Ectodermal cell (in vitro differentiated cells): Measurements from ENCODE around the gene EYA4.
"Not testable (repeated sequence)": the region's sequence is repeated elsewhere in the genome, so short reads cannot be mapped to it uniquely, and the experiment has no call there.

Experiments used
- H3K27ac ChIP-seq: 2 replicates; pipeline ENCODE4 v1.7.0; 2013; ENCODE audit warnings: mild to moderate bottlenecking, low read depth, low read length; ENCODE audit not compliant: insufficient read depth, poor library complexity, severe bottlenecking
- H3K27me3 ChIP-seq: 2 replicates; pipeline ENCODE4 v1.7.0; 2013; ENCODE audit warnings: mild to moderate bottlenecking, low read length; ENCODE audit not compliant: insufficient read depth, control insufficient read depth, poor library complexity, severe bottlenecking
- H3K36me3 ChIP-seq: one replicate; pipeline ENCODE4 v1.7.0; 2013; ENCODE audit warnings: low read length; ENCODE audit not compliant: control insufficient read depth, insufficient read depth
- H3K4me1 ChIP-seq: one replicate; pipeline ENCODE4 v1.7.0; 2013; ENCODE audit warnings: low read length; ENCODE audit not compliant: control insufficient read depth, insufficient read depth
- H3K4me3 ChIP-seq: 2 replicates; pipeline ENCODE4 v1.7.0; 2013; ENCODE audit warnings: low read depth, low read length, control low read depth; ENCODE audit not compliant: insufficient read depth
- H3K9me3 ChIP-seq: 2 replicates; pipeline ENCODE4 v1.7.0; 2013; ENCODE audit warnings: mild to moderate bottlenecking, low read length, moderate library complexity; ENCODE audit not compliant: control insufficient read depth
- WGBS, 2 experiments: methylation state at CpG; one replicate each; pipeline ENCODE4 v1.1.7; 2013; ENCODE audit warnings: missing lambda C conversion rate in 2 of 2; 5-methylcytosine and 5-hydroxymethylcytosine counted together

EYA4 gene

DNA sequence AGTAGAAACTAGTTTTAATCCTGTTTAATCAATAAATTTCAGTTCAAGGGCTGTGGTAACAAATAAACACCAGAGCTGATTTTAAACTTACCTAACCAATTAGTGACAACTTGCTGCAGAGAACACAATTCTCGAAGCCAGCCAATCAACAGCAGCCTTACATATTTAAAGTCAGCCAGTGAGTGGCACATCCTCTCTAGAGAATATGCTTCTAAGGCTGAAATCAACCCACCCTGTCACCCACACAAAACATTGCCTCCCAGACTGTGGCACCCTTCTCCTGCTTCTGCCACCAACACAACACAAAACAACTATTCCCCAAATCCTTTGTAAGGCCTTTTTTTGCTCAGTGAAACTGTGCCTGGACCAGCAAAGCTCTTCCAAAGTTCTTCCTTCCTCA is 306.0 kb downstream of the EYA4 start:
- Histone ChIP-seq H3K9me3 (no peaks in the 10 kb centered on the region), H3K27me3 (no peaks in the 10 kb centered on the region), H3K27ac (no peak overlapping the region), H3K36me3 (no peaks in the 10 kb centered on the region), H3K4me1 (peaks cover 25% of the 10 kb centered on the region), H3K4me3 (no peak overlapping the region)
- 89 to 98% methylated on average over 1 of the region's 1 CpG for WGBS, 2 experiments

DNA sequence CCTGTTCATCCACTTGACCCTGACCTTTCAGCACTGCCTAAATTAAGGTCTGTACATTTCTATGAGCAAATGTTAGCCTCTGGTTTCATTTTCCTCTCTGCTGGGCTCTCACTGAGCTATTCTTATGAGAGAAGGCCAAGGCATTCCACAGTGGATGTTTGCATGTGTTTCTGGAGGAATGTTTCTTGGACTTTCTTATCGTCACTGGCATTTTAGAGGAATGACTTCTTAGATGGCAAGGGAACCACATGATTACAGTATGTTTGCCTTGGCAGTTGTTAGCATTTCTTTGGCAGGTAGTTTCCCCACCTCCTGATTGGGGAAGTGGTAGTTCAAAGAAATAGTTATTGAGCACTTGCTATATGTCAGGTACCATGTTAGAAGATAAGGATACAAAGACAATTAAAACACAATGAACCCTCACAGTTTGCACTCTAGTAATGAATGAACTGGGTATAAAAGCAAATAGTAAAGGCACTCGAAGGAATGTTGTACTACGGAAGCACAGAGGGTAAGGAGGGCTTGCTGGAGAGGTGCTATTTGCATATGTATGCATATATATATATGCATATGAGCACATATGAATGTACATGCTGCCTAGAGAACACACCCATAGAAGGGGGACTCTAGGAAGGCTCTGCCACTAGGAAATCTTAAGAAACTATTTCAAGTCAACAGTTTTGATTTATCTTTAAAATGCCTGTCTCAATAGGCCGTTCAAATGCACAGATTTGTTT is 307.4 kb downstream of the EYA4 start:
- WGBS, 2 experiments = 48 to 55% methylated on average over 2 to 4 of the region's 4 CpGs
- H3K27ac ChIP-seq = no peak overlapping the region

DNA sequence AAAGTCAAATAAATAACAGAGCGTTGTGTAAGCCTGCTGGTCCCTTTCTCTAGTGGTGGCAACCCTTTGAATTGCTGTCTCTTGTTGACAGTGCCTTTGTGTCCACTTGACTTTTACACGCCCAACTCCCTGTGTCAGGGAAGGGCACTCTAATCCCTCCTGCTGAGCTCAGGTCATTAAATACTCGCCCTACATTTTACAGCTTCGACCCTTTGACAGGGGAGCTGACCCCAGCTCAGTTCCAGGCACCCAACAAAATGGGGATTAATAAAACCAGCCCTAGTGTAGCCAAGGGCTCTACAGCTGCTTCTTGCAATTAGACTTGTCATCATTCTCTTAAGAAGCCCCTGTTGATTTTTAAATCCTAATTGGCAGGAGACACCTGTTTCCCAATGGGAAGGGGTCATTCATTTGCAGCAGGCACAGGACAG is 308.2 kb downstream of the EYA4 start:
- no peaks in the 10 kb centered on the region for H3K9me3 ChIP-seq
- H3K27ac ChIP-seq = peak overlapping the region; percentile 76
- H3K4me3 ChIP-seq = no peak overlapping the region
- H3K36me3 ChIP-seq = no peaks in the 10 kb centered on the region
- peaks cover 25% of the 10 kb centered on the region for H3K4me1 ChIP-seq
- H3K27me3 ChIP-seq = no peaks in the 10 kb centered on the region
- WGBS, 2 experiments = 1 to 4% methylated on average over 4 of the region's 4 CpGs

More for the DNA sequence above, 307.4 kb downstream of the EYA4 start:
- H3K27me3 ChIP-seq = no peaks in the 10 kb centered on the region
- no peak overlapping the region for H3K4me3 ChIP-seq
- H3K9me3 ChIP-seq = no peaks in the 10 kb centered on the region
- H3K4me1 ChIP-seq = peaks cover 25% of the 10 kb centered on the region
- H3K36me3 ChIP-seq = no peaks in the 10 kb centered on the region

DNA sequence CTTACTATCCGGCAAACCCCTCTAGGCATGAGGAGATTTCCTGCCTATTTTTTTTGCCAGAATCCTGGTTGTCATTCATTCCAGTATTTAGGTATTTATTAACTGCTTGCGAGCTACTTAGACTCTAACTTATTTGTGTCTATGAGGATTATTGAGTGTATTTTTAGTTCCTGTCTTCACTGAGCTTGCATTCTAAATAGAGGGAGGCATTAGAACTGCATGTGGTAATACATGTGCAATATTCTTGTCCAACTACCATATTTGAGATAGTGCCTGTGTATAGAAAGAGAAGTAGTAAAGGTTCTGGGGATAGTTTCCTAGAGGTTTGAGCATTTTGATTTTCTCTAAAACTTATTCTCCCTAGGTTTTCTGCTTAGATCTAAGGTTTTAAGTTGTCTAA is 308.9 kb downstream of the EYA4 start:
- Histone ChIP-seq H3K4me3 (no peak overlapping the region), H3K27me3 (no peaks in the 10 kb centered on the region), H3K9me3 (no peaks in the 10 kb centered on the region), H3K4me1 (peaks cover 25% of the 10 kb centered on the region), H3K36me3 (no peaks in the 10 kb centered on the region), H3K27ac (peak overlapping the region; percentile 76)
- WGBS, 2 experiments = 63 to 82% methylated on average over 2 of the region's 2 CpGs

DNA sequence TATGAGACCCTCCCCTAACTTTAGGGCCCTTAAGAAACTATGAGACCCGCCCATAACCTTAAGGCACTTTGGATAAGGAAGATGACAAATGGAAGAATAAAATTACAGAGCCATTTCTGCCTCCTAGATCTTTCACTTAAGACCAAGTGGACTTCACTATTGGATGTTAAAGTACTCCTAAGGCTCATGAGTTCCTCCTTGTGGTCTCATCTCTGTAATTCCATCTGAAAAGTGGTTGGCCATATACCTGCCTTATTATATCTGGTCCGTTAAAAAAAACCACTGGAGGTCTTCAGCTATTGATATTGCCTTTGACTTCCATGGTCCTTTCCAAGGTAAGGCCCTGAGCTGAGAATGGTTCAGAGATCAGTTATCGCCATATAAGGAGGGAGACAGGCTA is 310.3 kb downstream of the EYA4 start:
- Histone ChIP-seq H3K9me3 (no peaks in the 10 kb centered on the region), H3K36me3 (no peaks in the 10 kb centered on the region), H3K4me1 (peaks cover 25% of the 10 kb centered on the region), H3K27ac (no peak overlapping the region), H3K4me3 (no peak overlapping the region), H3K27me3 (no peaks in the 10 kb centered on the region)
- 95 to 97% methylated on average over 3 of the region's 3 CpGs for WGBS, 2 experiments

DNA sequence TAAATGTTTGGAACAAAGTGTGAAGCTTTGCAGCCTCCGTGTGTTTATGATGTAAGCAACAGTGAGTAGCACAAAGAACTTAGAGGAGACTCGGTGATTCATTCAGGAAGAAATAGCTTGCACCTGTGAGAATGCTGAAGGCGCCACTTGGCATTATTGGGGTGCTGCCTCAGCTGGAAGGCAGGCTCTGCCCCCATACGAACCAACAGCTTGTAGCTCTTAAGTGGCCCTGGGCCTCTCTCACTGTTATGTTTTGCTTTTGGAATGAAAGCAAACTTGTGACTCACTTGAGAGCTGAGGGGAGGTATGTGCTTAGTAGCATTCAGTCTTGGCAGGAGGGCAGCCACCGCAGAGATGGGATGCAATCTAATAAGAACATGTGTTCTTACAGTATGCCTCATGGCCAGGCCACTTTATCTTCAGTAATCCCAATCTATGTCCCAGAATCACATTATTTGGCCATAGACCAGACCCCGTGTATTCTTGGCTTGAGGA is 310.7 kb downstream of the EYA4 start:
- Histone ChIP-seq H3K27me3 (no peaks in the 10 kb centered on the region), H3K36me3 (no peaks in the 10 kb centered on the region), H3K27ac (no peak overlapping the region), H3K4me3 (no peak overlapping the region), H3K4me1 (peaks cover 25% of the 10 kb centered on the region), H3K9me3 (no peaks in the 10 kb centered on the region)
- 69 to 78% methylated on average over 6 of the region's 6 CpGs for WGBS, 2 experiments

DNA sequence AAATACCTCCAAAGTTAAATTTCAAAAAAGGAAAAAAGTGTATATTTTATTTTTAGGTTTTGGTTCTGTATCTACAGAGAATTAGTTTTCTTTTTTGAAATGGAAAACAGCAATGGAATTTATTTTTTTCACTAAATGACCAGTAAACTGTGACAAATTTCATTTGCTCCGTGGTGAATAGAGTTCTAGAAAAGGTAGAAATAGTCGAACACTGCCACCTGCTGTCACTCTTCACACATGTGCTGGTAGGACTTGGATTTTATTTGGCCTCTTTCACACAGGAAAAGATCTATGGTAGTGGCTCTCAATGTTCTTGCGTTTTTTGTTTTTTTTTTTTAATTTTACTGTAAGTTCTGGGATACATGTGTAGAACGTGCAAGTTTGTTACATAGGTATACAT is 312.5 kb downstream of the EYA4 start:
- Histone ChIP-seq H3K9me3 (no peaks in the 10 kb centered on the region), H3K27me3 (no peaks in the 10 kb centered on the region), H3K36me3 (no peaks in the 10 kb centered on the region), H3K4me1 (peaks cover 18% of the 10 kb centered on the region), H3K4me3 (no peak overlapping the region), H3K27ac (no peak overlapping the region)
- WGBS, 2 experiments = 21 to 23% methylated on average over 4 of the region's 4 CpGs

DNA sequence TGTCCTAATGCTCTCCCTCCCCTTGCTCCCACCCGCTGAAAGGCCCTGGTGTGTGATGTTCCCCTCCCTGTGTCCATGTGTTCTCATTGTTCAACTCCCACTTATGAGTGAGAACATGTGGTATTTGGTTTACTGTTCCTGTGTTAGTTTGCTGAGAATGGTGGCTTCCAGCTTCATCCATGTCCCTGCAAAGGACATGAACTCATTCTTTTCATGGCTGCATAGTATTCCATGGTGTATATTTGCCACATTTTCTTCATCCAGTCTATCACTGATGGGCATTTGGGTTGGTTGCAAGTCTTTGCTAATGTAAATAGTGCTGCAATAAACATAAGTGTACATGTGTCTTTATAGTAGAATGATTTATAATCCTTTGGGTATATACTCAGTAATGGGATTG is 313.0 kb downstream of the EYA4 start:
- 94 to 100% methylated on average over 1 of the region's 1 CpG for WGBS, 2 experiments
- not testable (repeated sequence) for H3K4me3 ChIP-seq

DNA sequence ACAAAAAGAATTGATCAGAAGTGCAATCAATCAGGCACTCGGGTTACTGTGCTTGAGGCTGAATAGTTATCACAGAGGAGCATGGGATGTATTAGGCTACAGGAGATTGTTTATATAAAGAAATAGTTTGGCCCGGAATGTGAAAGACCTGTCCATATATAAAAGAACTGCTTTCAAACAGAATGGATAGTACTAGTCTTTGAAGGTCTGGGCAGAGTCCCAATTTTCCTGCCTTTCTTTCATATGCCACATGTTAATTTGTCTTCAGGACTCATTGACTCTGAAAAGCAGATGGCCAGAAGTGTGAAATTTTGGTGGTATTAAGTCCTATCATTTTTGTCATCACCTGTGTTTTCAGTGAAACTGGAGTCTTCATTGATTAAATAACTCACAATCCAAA is 314.5 kb downstream of the EYA4 start:
- H3K4me1 ChIP-seq = peaks cover 4% of the 10 kb centered on the region
- H3K27me3 ChIP-seq = no peaks in the 10 kb centered on the region
- H3K27ac ChIP-seq = no peak overlapping the region
- 88 to 90% methylated on average over 2 of the region's 2 CpGs for WGBS, 2 experiments
- H3K36me3 ChIP-seq = no peaks in the 10 kb centered on the region
- H3K9me3 ChIP-seq = peaks cover 3% of the 10 kb centered on the region
- H3K4me3 ChIP-seq = no peak overlapping the region

More for the DNA sequence above, 313.0 kb downstream of the EYA4 start:
- peaks cover 13% of the 10 kb centered on the region for H3K4me1 ChIP-seq
- not testable (repeated sequence) for H3K27me3 ChIP-seq, H3K36me3 ChIP-seq, H3K9me3 ChIP-seq, H3K27ac ChIP-seq

DNA sequence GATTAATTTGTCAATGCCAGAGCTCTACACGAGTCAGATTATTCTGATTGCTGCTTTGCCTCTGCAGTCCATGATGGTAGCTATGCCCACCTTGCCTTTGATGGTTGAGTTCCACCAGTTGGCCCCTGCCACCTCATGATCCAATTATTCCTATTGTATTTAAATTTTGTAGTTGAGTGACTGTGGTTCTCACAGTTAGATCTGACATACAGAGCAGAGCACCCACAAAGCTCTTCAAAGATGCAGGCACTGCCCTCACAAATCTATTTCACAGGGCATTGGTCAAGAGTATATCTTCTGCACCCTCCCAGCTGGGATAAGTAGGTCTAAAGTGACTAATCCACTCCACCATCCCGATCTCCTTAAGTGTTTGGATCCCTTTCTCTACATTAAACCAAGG is 318.8 kb downstream of the EYA4 start:
- 86 to 90% methylated on average over 2 of the region's 2 CpGs for WGBS, 2 experiments
- no peak overlapping the region for H3K27ac ChIP-seq
- H3K4me1 ChIP-seq = no peaks in the 10 kb centered on the region
- no peaks in the 10 kb centered on the region for H3K27me3 ChIP-seq
- no peak overlapping the region for H3K4me3 ChIP-seq
- peaks cover 3% of the 10 kb centered on the region for H3K9me3 ChIP-seq
- H3K36me3 ChIP-seq = no peaks in the 10 kb centered on the region
